Endothelial cell of umbilical vein (primary cell): ENCODE measurements around the gene C22orf23. TPM values are rescaled to one million over a fixed set of nuclear protein-coding genes. Genes with fewer than 3 reads are reported as not detected.

Source experiments
- BruUV-seq: library from RNA; stranded (reverse); fragments of 400-500 nt; replicated peaks from 2 replicates; lab custom pipeline; 2021; lab: Mats Ljungman, UMichigan
- CTCF ChIA-PET: fragments of 300-600, 350-600 bp; sonication (Branson Sonifier 250); formaldehyde crosslinking; loops from one replicate; lab custom pipeline; 2021; ENCODE audit warnings: antibody characterized with exemption, inconsistent platforms; lab: Charles Lee
- POLR2A ChIA-PET: fragments of 300-600, 350-600 bp; sonication (Branson Sonifier 250); formaldehyde crosslinking; loops from one replicate; lab custom pipeline; 2021; ENCODE audit warnings: antibody characterized with exemption, inconsistent platforms; lab: Charles Lee
- DNase-seq: peaks from one replicate; pipeline ENCODE4 v3.0.0-alpha.2; 2011; ENCODE audit warnings: low read depth, low spot score
- FAIRE-seq: peaks from 2 replicates; lab custom pipeline; 2011; peaks lifted over from hg19 to GRCh38; lab: Jason Lieb, UNC
- H2AFZ ChIP-seq: 2 replicates; pipeline ENCODE4 v1.6.0; 2012; ENCODE audit warnings: low read depth, low read length, control low read depth, inconsistent platforms
- H3K27ac ChIP-seq: 2 replicates; pipeline ENCODE4 v1.5.1; 2011; ENCODE audit warnings: low read depth, mild to moderate bottlenecking, control low read depth, low read length, moderate library complexity; ENCODE audit not compliant: insufficient read depth
- H3K27me3 ChIP-seq, 2 experiments: 2 replicates each; pipeline versions ENCODE4 v1.6.0 to v1.6.1; 2011; ENCODE audit warnings: low read length in 2 of 2, mixed read lengths in 1 of 2; ENCODE audit not compliant: control insufficient read depth in 2 of 2, insufficient read depth in 2 of 2
- H3K36me3 ChIP-seq, 2 experiments: 2 replicates in 1 of 2; 3 replicates in 1 of 2; pipeline ENCODE4 v1.5.1; 2011; ENCODE audit warnings: low read length in 2 of 2, mild to moderate bottlenecking in 1 of 2, moderate library complexity in 1 of 2; ENCODE audit not compliant: control insufficient read depth in 2 of 2, insufficient read depth in 2 of 2; ENCODE audit errors: extremely low read depth in 1 of 2
- H3K4me1 ChIP-seq: 3 replicates; pipeline ENCODE4 v1.5.1; 2011; ENCODE audit warnings: mild to moderate bottlenecking, low read length; ENCODE audit not compliant: control insufficient read depth, insufficient read depth; ENCODE audit errors: extremely low read depth
- H3K4me2 ChIP-seq: 2 replicates; pipeline ENCODE4 v1.6.1; 2011; ENCODE audit warnings: low read length, control low read depth, mixed read lengths; ENCODE audit not compliant: insufficient read depth
- H3K4me3 ChIP-seq, 3 experiments: fragments of 200-600 bp in 1 of 3; sonication (generic), shearing (Covaris generic) in 1 of 3; replicated peaks in 1 of 3; 2 replicates each; pipeline ENCODE4 v1.5.1; 2011 to 2016; ENCODE audit warnings: control low read depth in 3 of 3, low read length in 3 of 3, mild to moderate bottlenecking in 2 of 3, inconsistent platforms in 1 of 3, low read depth in 1 of 3, moderate library complexity in 1 of 3; ENCODE audit not compliant: insufficient read depth in 1 of 3
- H3K79me2 ChIP-seq: 2 replicates; pipeline ENCODE4 v1.6.0; 2012; ENCODE audit warnings: low read length, inconsistent platforms; ENCODE audit not compliant: control insufficient read depth, insufficient read depth
- H3K9ac ChIP-seq: replicated peaks from 2 replicates; pipeline ENCODE3; 2011; ENCODE audit warnings: low read length, control low read depth; ENCODE audit not compliant: insufficient read depth; ENCODE audit errors: extremely low read depth
- H3K9me1 ChIP-seq: replicated peaks from 3 replicates; pipeline ENCODE4 v1.6.0; 2011; ENCODE audit warnings: mild to moderate bottlenecking, low read length; ENCODE audit not compliant: control insufficient read depth, insufficient read depth; ENCODE audit errors: extremely low read depth
- H3K9me3 ChIP-seq: replicated peaks from 2 replicates; pipeline ENCODE4 v1.5.1; 2012; ENCODE audit warnings: low read length, inconsistent platforms; ENCODE audit not compliant: control insufficient read depth, insufficient read depth
- H4K20me1 ChIP-seq: replicated peaks from 2 replicates; pipeline ENCODE3; 2011; ENCODE audit warnings: mild to moderate bottlenecking, low read length; ENCODE audit not compliant: control insufficient read depth, insufficient read depth; ENCODE audit errors: extremely low read depth
- CTCF ChIP-seq, 2 donors: IDR thresholded peaks; 1 replicate in 1 of 2; 2 replicates in 1 of 2; pipeline ENCODE4 v1.5.1; 2011; ENCODE audit warnings: low read length in 2 of 2, mild to moderate bottlenecking in 2 of 2, moderate library complexity in 2 of 2, control low read depth in 1 of 2, inconsistent platforms in 1 of 2, low read depth in 1 of 2; ENCODE audit not compliant: insufficient read depth in 1 of 2; ENCODE audit errors: extremely low read depth in 1 of 2
- EZH2 ChIP-seq: IDR thresholded peaks from 2 replicates; pipeline ENCODE4 v1.6.1; 2012; ENCODE audit warnings: borderline replicate concordance, low read depth, mild to moderate bottlenecking, moderate library complexity, low read length, inconsistent platforms; ENCODE audit not compliant: severe bottlenecking
- FOS ChIP-seq: IDR thresholded peaks from 2 replicates; pipeline ENCODE4 v1.6.1; 2011; ENCODE audit warnings: mild to moderate bottlenecking, low read length, moderate library complexity, borderline replicate concordance; ENCODE audit not compliant: insufficient read depth
- GATA2 ChIP-seq: IDR thresholded peaks from 2 replicates; pipeline ENCODE4 v1.7.0; 2011; ENCODE audit warnings: low read depth, mild to moderate bottlenecking, moderate library complexity, mixed read lengths, low read length; ENCODE audit not compliant: insufficient read length, insufficient read depth
- JUN ChIP-seq: IDR thresholded peaks from 2 replicates; pipeline ENCODE4 v1.6.1; 2011; ENCODE audit warnings: borderline replicate concordance, low read depth; ENCODE audit not compliant: insufficient read length, insufficient read depth
- MAX ChIP-seq: IDR thresholded peaks from 2 replicates; pipeline ENCODE4 v1.6.1; 2011; ENCODE audit not compliant: insufficient read depth, insufficient read length
- MYC ChIP-seq: IDR thresholded peaks from one replicate; pipeline ENCODE4 v1.6.1; 2011; ENCODE audit warnings: mild to moderate bottlenecking, low read depth, low read length
- POLR2A ChIP-seq: IDR thresholded peaks from 2 replicates; pipeline ENCODE4 v1.6.1; 2012; ENCODE audit warnings: low read depth, mild to moderate bottlenecking, control low read depth, low read length
- POLR2AphosphoS5 ChIP-seq: IDR thresholded peaks from 2 replicates; pipeline ENCODE4 v1.6.1; 2012; ENCODE audit warnings: low read depth, mild to moderate bottlenecking, control low read depth, low read length, moderate library complexity; ENCODE audit not compliant: insufficient read depth
- dilution Hi-C: fragments of 300-500 bp; cut with MboI; formaldehyde crosslinking; loops from one replicate; pipeline ENCODE4 v1.15.0; 2019; ENCODE audit warnings: low sequenced_read_pairs; ENCODE audit not compliant: extremely low pct_ligation_motif_present
- intact Hi-C: fragments of 100-400 bp; cut with micrococcal nuclease; formaldehyde crosslinking; loops from one replicate; pipeline ENCODE4 v1.10.0; 2022
- polyA plus RNA-seq, 4 experiments: library from polyadenylated mRNA; depleted of rRNA in 3 of 4; stranded (reverse) in 3 of 4; unstranded in 1 of 4; fragments of >200 nt; gene quantifications; 2 replicates each; pipeline versions ENCODE4 v1.2.1 to v1.2.3, GENCODE V29; 2011 to 2012; ENCODE audit warnings: missing spikeins in 1 of 4
- total RNA-seq: library from RNA; stranded (reverse); gene quantifications from 2 replicates; pipeline ENCODE4 v1.2.3, GENCODE V29; 2021

Gene C22orf23
- total and polyA plus RNA-seq, 2 donors (not counting 3 experiments of a cell fraction or from before 2014, with no cell fraction given): 0.23 to 0.44 TPM

- dilution Hi-C loops (no loop called here), intact Hi-C loops (no loop called here)
- Histone ChIP-seq H3K4me3 (no peak overlapping the region), H3K4me1 (no peaks in the 10 kb centered on the region), H3K36me3 (peaks cover 6 to 17% of the 10 kb centered on the region in 2 experiments), H3K9me1 (no peaks in the 10 kb centered on the region), H2AFZ (no peak overlapping the region), H3K9me3 (no peaks in the 10 kb centered on the region), H3K79me2 (peaks cover 2% of the 10 kb centered on the region), H3K4me2 (no peak overlapping the region), H3K27me3 (no peaks in the 10 kb centered on the region), H3K9ac (no peak overlapping the region), H4K20me1 (no peaks in the 10 kb centered on the region), H3K27ac (no peak overlapping the region)
- TF ChIP-seq POLR2AphosphoS5 (no peak), CTCF (IDR thresholded peaks at IDR 0.05; ENCODE audit: extremely low read depth in 1 of 2, insufficient read depth in 1 of 2, low read depth in 1 of 2, low read length in 2 of 2) (no peak), MAX (no peak), GATA2 (no peak), POLR2A (no peak), EZH2 (no peak), JUN (no peak), FOS (no peak), MYC (no peak)
- BruUV-seq: no TSS peak
- no peak for FAIRE-seq
- POLR2A ChIA-PET: interaction anchor here (0.5 kb wide), 1 partner anchor 151 kb away, joined by 6 read pairs; no protein-coding TSS in a partner anchor
- DNase-seq: no peak
- CTCF ChIA-PET: no interaction called here
These were observed 15.3 kb upstream of the C22orf23 start for GRCh38 chr22:37968452-37969251.
